A673 (cell line): ENCODE results near the gene BEST3.

Experiments used
- CTCF ChIP-seq: fragments of 300-800, 200-600 bp; sonication (generic); conservative IDR thresholded peaks from 2 replicates; pipeline ENCODE4 v1.5.1; 2017; ENCODE audit warnings: low read depth, mild to moderate bottlenecking, antibody characterized with exemption, low read length, moderate library complexity, mixed read lengths
- EZH2 ChIP-seq: fragments of 200-600 bp; sonication (generic); IDR thresholded peaks from 2 replicates; pipeline ENCODE4 v1.6.1; 2017; ENCODE audit warnings: borderline replicate concordance, low read depth, mild to moderate bottlenecking, mixed read lengths, antibody characterized with exemption, low read length; ENCODE audit not compliant: poor library complexity, severe bottlenecking

GRCh38 chr12:69651922-69652321 lies 47.2 kb downstream of the BEST3 start:
- TF ChIP-seq CTCF: no peak
- TF ChIP-seq EZH2: no peak
